Dermis lymphatic vessel endothelial cell (primary cell): Measurements from ENCODE around the gene RAB6B. TPM values are rescaled to one million over a fixed set of nuclear protein-coding genes. Genes with fewer than 3 reads are reported as not detected.

Experiments
- total RNA-seq: library from RNA; depleted of rRNA; stranded (reverse); fragments of >200 nt; gene quantifications from 2 replicates; pipeline ENCODE4 v1.2.1, GENCODE V29; 2014

The RAB6B gene
- 0.87 and 1.0 TPM in 2 replicates for total RNA-seq

GRCh38 chr3:133895208-133896001 lies at the start of gene RAB6B:
RAB6B (minus strand) TSS chr3:133895882; CDS start chr3:133895466, 416 bp downstream.

DNA sequence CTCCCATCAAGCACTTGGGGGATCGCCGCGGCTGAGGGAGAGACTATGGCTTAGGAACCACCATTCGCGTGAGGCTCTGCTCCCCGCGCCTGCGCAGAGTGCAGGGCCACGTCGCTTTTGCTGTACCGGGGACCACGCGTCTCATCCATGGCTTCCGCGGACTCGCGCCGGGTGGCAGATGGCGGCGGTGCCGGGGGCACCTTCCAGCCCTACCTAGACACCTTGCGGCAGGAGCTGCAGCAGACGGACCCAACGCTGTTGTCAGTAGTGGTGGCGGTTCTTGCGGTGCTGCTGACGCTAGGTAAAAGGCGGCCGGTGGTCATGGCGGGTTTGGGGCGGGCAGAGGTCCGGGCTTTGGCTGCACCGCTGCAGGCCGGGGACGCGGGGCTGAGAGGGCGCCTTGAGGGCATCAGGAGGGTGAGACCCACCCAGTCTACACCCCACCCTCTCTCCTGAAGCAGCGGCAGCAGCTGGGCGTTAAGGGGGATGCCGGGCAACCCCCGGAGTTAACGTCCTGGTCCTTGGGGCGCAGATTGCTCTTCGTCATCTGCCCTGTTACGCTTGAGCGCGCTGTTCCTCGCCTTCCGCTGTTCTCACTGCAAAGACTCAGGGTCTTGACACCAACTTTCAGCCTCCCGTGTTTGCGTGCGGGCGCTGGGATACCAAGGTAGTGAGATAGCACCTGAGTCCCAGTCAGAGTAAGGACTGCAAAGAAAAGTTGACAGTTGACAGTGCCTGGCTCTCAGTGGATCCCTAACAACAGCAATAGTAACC lies 89.8 kb downstream of the RAB6B start, which contains the start of gene SRPRB:
SRPRB (plus strand) TSS at position 114 of the 774 bp plus-strand sequence; CDS start at position 148, 34 bp downstream.

Other genes with a start within 250 kb of the RAB6B start
- gene TOPBP1, start 233.9 kb downstream of the RAB6B start, total RNA-seq: 23.4 and 27.0 TPM in 2 replicates
- gene TF, start 149.5 kb downstream of the RAB6B start, total RNA-seq: 0.09 and 0.33 TPM in 2 replicates
- gene SRPRB, start 90.1 kb downstream of the RAB6B start, total RNA-seq: 47.5 and 66.0 TPM in 2 replicates
- 6.7 and 9.0 TPM in 2 replicates for gene SLCO2A1, start 134.0 kb upstream of the RAB6B start, total RNA-seq